ENCODE data around the gene ATIC.

DNA sequence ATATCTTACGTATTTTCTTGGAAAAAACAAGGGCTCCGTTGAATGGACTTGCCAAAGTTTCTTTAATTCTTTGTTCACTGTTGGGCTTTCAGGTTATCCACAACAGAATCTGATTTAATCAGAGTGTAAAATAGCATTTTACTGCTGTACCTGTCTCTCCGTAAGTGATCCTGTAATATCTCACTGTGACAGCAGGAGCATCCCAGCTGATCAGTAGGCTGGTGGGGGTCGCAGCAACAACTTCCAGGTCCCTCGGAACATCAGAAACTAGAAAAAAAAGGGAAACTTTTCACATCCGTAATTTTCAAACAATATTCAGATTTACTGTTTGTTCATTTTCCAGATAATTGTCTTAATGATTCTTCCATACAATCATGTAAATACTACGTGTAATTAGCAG is 72.9 kb downstream of the ATIC start:
- TF ChIP-seq BHLHE40 (IDR thresholded peaks at IDR 0.05; ENCODE audit: low read depth, low read length) (no peak), EP300 (IDR thresholded peaks at IDR 0.05) (no peak)

Measured in A549 (cell line).